Immature natural killer cell (primary cell): ENCODE results near the gene GMDS. TPM values are rescaled to one million over a fixed set of nuclear protein-coding genes. Genes with fewer than 3 reads are reported as not detected.

Experiments used
- DNase-seq, 3 donors: peaks; one replicate each; pipeline ENCODE4 v3.0.0; 2022; ENCODE audit warnings: mixed read lengths in 1 of 3
- H3K27ac Mint-ChIP-seq, 6 donors: one replicate each; pipeline ENCODE4 v1.8.0; 2020; ENCODE audit warnings: mixed read lengths in 6 of 6, mild to moderate bottlenecking in 5 of 6, inconsistent platforms in 4 of 6, moderate library complexity in 3 of 6
- H3K27me3 Mint-ChIP-seq, 3 donors: one replicate each; pipeline ENCODE4 v1.8.0; 2020 to 2021; ENCODE audit warnings: low read depth in 3 of 3, mild to moderate bottlenecking in 3 of 3, mixed read lengths in 3 of 3, moderate library complexity in 3 of 3, inconsistent platforms in 1 of 3
- H3K36me3 Mint-ChIP-seq, 3 donors: one replicate each; pipeline ENCODE4 v1.8.0; 2020; ENCODE audit warnings: mixed read lengths in 3 of 3, inconsistent platforms in 2 of 3, mild to moderate bottlenecking in 2 of 3
- H3K4me1 Mint-ChIP-seq, 2 donors: one replicate each; pipeline ENCODE4 v1.8.0; 2020; ENCODE audit warnings: inconsistent platforms in 2 of 2, mild to moderate bottlenecking in 2 of 2, mixed read lengths in 2 of 2, moderate library complexity in 1 of 2
- H3K4me3 Mint-ChIP-seq, 5 donors: one replicate each; pipeline ENCODE4 v1.8.0; 2020; ENCODE audit warnings: mild to moderate bottlenecking in 5 of 5, mixed read lengths in 5 of 5, inconsistent platforms in 3 of 5, moderate library complexity in 3 of 5
- H3K9me3 Mint-ChIP-seq, 6 donors: one replicate each; pipeline ENCODE4 v1.8.0; 2020; ENCODE audit warnings: mild to moderate bottlenecking in 6 of 6, mixed read lengths in 6 of 6, inconsistent platforms in 4 of 6, moderate library complexity in 3 of 6
- polyA plus RNA-seq, 3 donors: library from polyadenylated mRNA; unstranded; fragments of 300-500 nt; fragmentation: Illumina TruSeq; gene quantifications; one replicate each; pipeline ENCODE4 v1.2.3, GENCODE V29; 2021

The GMDS gene
- polyA plus RNA-seq, 3 donors from 2014 or later: 14.1 to 25.4 (median 22.5) TPM

DNA sequence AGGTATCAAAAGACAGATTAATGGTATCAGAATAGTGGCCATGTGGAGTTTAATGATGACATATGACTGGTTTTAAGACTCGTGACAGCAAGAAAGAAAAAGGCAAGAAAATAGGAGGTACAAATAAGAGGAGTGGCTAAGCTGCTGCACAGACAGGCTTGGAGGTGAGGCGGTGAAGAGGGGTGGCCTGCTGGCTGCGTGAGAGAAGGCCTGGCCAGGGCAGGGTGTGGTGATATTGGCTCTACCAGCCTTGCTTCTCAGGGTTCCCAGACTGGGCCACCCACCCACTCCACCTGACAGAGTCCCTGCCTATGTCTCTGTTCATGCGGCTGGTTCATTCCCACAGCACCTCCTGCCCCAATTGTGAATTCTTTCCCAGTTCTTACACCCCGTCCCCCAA is 529.0 kb downstream of the GMDS start:
- Mint-ChIP-seq H3K27me3 (peaks cover 0 to 3% (median 0%) of the 10 kb centered on the region in 3 donors), H3K4me1 (no peaks in the 10 kb centered on the region), H3K27ac (no peak overlapping the region), H3K4me3 (no peak overlapping the region), H3K9me3 (no peaks in the 10 kb centered on the region), H3K36me3 (peaks cover 3 to 22% (median 13%) of the 10 kb centered on the region in 3 donors)
- DNase-seq: no peak

DNA sequence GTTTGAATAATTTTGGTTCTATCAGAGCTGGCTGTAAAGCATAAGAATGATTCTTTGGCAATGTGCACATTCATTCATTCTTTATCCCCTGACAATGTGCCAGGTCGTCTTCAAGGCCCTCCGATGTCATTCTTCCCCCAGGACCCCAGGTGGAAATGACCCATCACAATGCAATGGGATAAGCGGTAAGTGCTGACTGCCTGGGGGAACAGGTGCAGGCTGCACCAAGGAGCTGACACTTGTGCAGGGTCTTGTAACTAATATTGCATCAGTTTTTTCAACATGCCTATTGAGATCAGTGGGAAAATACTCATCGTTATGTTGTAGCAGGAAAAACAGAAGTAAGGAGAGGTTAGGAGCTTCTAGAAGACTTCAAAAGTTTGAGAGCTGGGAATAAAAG is 530.1 kb downstream of the GMDS start:
- Mint-ChIP-seq H3K4me1 (no peaks in the 10 kb centered on the region), H3K36me3 (peaks cover 3 to 22% (median 13%) of the 10 kb centered on the region in 3 donors), H3K4me3 (no peak overlapping the region), H3K27me3 (peaks cover 0 to 1% (median 0%) of the 10 kb centered on the region in 3 donors), H3K9me3 (no peaks in the 10 kb centered on the region), H3K27ac (no peak overlapping the region)
- no peak for DNase-seq

- Mint-ChIP-seq H3K36me3 (peaks cover 3 to 22% (median 13%) of the 10 kb centered on the region in 3 donors), H3K27ac (no peak overlapping the region), H3K4me1 (no peaks in the 10 kb centered on the region), H3K4me3 (no peak overlapping the region), H3K9me3 (no peaks in the 10 kb centered on the region), H3K27me3 (no peaks in the 10 kb centered on the region)
- DNase-seq: no peak
These were observed 530.8 kb downstream of the GMDS start for GRCh38 chr6:1714654-1715053.

- peaks cover 0 to 2% (median 0%) of the 10 kb centered on the region in 3 donors for H3K27me3 Mint-ChIP-seq
- no peak for DNase-seq
- peaks cover 3 to 13% (median 9%) of the 10 kb centered on the region in 3 donors for H3K36me3 Mint-ChIP-seq
- no peak overlapping the region for H3K27ac Mint-ChIP-seq
- no peaks in the 10 kb centered on the region for H3K9me3 Mint-ChIP-seq
- no peaks in the 10 kb centered on the region for H3K4me1 Mint-ChIP-seq
- no peak overlapping the region for H3K4me3 Mint-ChIP-seq
These were observed 532.3 kb downstream of the GMDS start for GRCh38 chr6:1713016-1713600.

DNA sequence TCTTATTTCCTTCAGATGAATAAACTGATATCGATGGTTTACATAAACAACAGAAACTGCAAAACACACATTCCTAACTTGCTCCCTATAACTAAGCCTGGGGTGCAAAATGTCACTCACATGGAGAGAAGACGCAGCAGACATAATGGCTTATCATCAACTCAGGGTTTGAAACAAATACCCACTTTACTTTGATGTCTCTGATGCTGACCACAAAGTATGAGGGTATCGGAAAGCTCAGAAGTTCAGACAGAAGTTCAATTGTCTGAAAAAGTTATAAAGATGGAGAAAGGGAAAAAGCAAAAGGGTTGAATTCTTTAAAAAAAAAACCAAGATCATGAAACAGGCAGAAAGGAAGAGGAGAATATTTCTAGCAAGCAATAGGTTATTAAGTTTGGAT is 533.0 kb downstream of the GMDS start:
- no peak overlapping the region for H3K27ac Mint-ChIP-seq
- H3K4me3 Mint-ChIP-seq: no peak overlapping the region
- no peak for DNase-seq
- no peaks in the 10 kb centered on the region for H3K9me3 Mint-ChIP-seq
- no peaks in the 10 kb centered on the region for H3K4me1 Mint-ChIP-seq
- H3K36me3 Mint-ChIP-seq: peaks cover 3 to 11% (median 8%) of the 10 kb centered on the region in 3 donors
- H3K27me3 Mint-ChIP-seq: peaks cover 0 to 2% (median 0%) of the 10 kb centered on the region in 3 donors

DNA sequence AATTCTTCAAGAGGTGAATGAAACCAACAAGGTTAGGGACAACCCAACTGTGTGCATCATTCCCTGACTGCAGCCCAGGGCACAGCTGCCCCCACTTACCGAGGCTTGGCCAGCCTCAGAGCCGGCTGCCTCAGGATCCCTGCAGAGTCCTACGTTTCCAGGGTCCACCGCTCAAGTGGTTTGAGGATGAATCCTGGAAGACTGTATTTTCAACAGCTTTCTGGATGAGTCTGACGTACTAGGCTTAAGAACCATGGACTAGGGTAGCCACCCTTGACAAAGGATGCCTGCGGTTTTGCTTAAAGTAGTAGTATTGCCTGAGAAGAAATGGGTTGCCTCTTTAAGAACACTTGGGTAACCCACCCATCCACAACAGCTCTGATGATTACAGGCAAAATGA is 534.3 kb downstream of the GMDS start:
- DNase-seq: no peak
- Mint-ChIP-seq H3K36me3 (peaks cover 3 to 8% (median 5%) of the 10 kb centered on the region in 3 donors), H3K27ac (no peak overlapping the region), H3K9me3 (no peaks in the 10 kb centered on the region), H3K4me3 (no peak overlapping the region), H3K27me3 (peaks cover 0 to 2% (median 0%) of the 10 kb centered on the region in 3 donors), H3K4me1 (no peaks in the 10 kb centered on the region)

DNA sequence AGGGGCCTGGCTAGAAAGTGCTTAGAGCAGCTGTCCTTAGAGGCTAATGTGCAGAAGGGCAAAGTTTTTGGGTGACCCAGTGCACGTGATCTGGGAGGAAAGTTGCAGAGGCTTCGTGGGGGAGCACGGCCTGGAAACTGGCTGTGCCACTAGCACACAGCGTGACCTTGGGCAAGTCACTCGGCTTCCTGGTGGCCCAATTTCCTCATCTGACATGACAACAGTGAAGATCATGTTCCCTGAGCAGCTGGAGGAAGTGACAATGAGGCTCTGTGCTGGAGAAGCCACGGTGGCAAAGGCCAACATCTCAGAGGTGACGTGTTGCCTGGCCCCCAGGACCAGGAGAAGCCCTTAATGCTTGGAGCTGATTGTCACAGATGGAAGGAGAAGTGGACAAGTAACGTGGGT is 536.2 kb downstream of the GMDS start:
- H3K27me3 Mint-ChIP-seq: peaks cover 0 to 2% (median 0%) of the 10 kb centered on the region in 3 donors
- H3K36me3 Mint-ChIP-seq: peaks cover 0 to 4% (median 0%) of the 10 kb centered on the region in 3 donors
- no peak for DNase-seq
- no peak overlapping the region for H3K4me3 Mint-ChIP-seq
- H3K4me1 Mint-ChIP-seq: no peaks in the 10 kb centered on the region
- H3K27ac Mint-ChIP-seq: no peak overlapping the region
- H3K9me3 Mint-ChIP-seq: no peaks in the 10 kb centered on the region

DNA sequence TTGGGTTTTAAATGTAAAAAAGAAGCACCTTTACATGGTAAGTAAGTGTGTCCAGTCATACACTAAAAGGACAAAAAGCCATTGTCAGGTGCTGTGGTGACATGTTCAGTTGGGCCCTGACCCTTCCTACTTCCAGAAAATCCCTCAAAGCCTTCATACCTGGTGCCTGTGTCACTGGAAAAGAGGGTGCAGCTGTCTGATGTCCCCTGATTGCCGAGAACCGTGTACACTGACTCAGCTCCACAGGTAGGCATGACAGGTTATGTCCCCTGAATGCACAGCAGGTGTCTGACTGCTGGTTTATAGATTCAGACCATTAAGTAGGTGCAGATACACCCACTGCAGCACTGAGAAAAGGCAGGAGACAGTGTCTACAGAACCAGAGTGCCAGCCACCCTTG is 536.6 kb downstream of the GMDS start:
- DNase-seq: no peak
- no peaks in the 10 kb centered on the region for H3K9me3 Mint-ChIP-seq
- H3K27ac Mint-ChIP-seq: no peak overlapping the region
- no peak overlapping the region for H3K4me3 Mint-ChIP-seq
- peaks cover 0 to 4% (median 0%) of the 10 kb centered on the region in 3 donors for H3K36me3 Mint-ChIP-seq
- peaks cover 0 to 2% (median 1%) of the 10 kb centered on the region in 3 donors for H3K27me3 Mint-ChIP-seq
- H3K4me1 Mint-ChIP-seq: no peaks in the 10 kb centered on the region

GRCh38 chr6:1708122-1708521 is 537.3 kb downstream of the GMDS start:
- no peaks in the 10 kb centered on the region for H3K4me1 Mint-ChIP-seq
- no peak overlapping the region for H3K4me3 Mint-ChIP-seq
- DNase-seq: no peak
- no peaks in the 10 kb centered on the region for H3K9me3 Mint-ChIP-seq
- no peaks in the 10 kb centered on the region for H3K36me3 Mint-ChIP-seq
- H3K27ac Mint-ChIP-seq: no peak overlapping the region
- peaks cover 0 to 2% (median 1%) of the 10 kb centered on the region in 3 donors for H3K27me3 Mint-ChIP-seq

DNA sequence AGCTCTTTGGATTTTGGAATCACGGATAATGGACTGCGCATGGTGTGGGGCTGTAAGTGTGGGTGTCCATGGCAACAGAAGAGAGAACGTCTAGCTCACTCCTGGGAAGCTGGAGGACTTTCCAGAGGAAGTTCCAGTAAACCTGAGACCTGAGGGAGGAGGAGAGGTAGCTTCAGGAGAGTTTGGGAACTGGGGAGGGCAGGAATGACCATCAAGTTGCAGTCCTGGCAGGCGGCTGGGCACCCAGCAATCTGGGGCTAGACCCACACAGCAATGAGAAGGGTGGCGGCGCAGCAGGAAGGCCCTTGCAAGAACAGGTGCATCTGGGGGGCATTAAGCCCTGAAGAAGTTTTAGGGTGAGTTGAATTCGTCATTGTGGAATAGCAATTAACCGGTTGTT is 539.8 kb downstream of the GMDS start:
- no peak overlapping the region for H3K27ac Mint-ChIP-seq
- DNase-seq: no peak
- no peak overlapping the region for H3K4me3 Mint-ChIP-seq
- H3K9me3 Mint-ChIP-seq: no peaks in the 10 kb centered on the region
- no peaks in the 10 kb centered on the region for H3K36me3 Mint-ChIP-seq
- no peaks in the 10 kb centered on the region for H3K4me1 Mint-ChIP-seq
- peaks cover 0 to 2% (median 1%) of the 10 kb centered on the region in 3 donors for H3K27me3 Mint-ChIP-seq

DNA sequence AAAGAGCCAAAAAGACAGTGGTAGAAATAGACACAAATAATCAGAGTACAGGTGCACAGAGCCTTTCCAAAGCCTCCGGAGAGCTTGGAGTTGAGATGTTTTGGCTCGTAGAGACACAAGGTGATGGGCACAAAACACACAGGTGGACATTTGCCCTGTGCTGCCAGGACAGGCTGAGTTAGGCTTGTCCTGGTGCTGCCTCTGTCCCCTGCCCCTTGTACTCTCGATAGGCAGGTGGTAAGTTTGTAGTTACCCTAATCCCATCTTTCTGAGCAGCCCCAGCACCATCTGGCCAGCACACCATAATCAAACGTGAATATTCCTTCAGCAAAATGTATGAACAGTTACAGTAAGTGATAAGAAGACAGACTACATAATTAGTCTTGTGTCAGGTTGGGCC is 540.2 kb downstream of the GMDS start:
- Mint-ChIP-seq H3K9me3 (no peaks in the 10 kb centered on the region), H3K36me3 (no peaks in the 10 kb centered on the region), H3K27ac (no peak overlapping the region), H3K4me1 (no peaks in the 10 kb centered on the region), H3K4me3 (no peak overlapping the region), H3K27me3 (peaks cover 0 to 2% (median 1%) of the 10 kb centered on the region in 3 donors)
- DNase-seq: no peak

DNA sequence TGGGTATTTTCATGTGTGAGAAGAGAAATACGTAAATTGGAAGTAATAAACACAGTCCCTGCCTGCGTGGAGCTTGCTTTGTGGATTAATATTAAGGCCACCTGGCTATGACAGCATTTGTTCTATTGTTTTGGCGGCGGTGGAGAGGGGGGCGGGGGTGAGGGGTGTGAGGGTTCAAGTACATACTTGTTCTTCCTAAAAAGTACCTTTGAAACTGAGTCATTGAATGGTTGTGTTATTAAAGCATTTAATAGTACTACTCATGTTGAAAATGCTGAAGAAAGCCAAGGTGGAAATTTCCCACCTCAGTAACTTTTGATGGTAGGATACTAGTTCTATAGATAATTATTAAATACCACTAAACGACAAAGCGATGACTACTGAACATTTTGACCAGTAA is 540.7 kb downstream of the GMDS start:
- H3K27me3 Mint-ChIP-seq: peaks cover 0 to 2% (median 1%) of the 10 kb centered on the region in 3 donors
- no peaks in the 10 kb centered on the region for H3K4me1 Mint-ChIP-seq
- no peak for DNase-seq
- H3K9me3 Mint-ChIP-seq: no peaks in the 10 kb centered on the region
- H3K36me3 Mint-ChIP-seq: no peaks in the 10 kb centered on the region
- H3K27ac Mint-ChIP-seq: no peak overlapping the region
- no peak overlapping the region for H3K4me3 Mint-ChIP-seq

- no peak for DNase-seq
- H3K4me3 Mint-ChIP-seq: no peak overlapping the region
- H3K4me1 Mint-ChIP-seq: no peaks in the 10 kb centered on the region
- peaks cover 0 to 2% (median 1%) of the 10 kb centered on the region in 3 donors for H3K27me3 Mint-ChIP-seq
- H3K36me3 Mint-ChIP-seq: no peaks in the 10 kb centered on the region
- H3K27ac Mint-ChIP-seq: no peak overlapping the region
- H3K9me3 Mint-ChIP-seq: no peaks in the 10 kb centered on the region
These were observed 541.5 kb downstream of the GMDS start for GRCh38 chr6:1703923-1704322.

- H3K27ac Mint-ChIP-seq: no peak overlapping the region
- no peaks in the 10 kb centered on the region for H3K4me1 Mint-ChIP-seq
- no peaks in the 10 kb centered on the region for H3K9me3 Mint-ChIP-seq
- DNase-seq: no peak
- no peak overlapping the region for H3K4me3 Mint-ChIP-seq
- H3K36me3 Mint-ChIP-seq: no peaks in the 10 kb centered on the region
- H3K27me3 Mint-ChIP-seq: peaks cover 0 to 2% (median 1%) of the 10 kb centered on the region in 3 donors
These were observed 542.1 kb downstream of the GMDS start for GRCh38 chr6:1703091-1703855.
